NOMO-1 treated with DMSO at 0.1 percent for 48 hours (cell line): Measurements from ENCODE around the gene MMP17.
A peak's percentile ranks its signal among the peaks of the same experiment; 100 is the strongest.

ENCODE experiments used
- DNase-seq: peaks from one replicate; lab custom pipeline; 2025; ENCODE audit not compliant: unreplicated experiment; lab: John Stamatoyannopoulos, UW

Gene MMP17

GRCh38 chr12:131829791-131830334 lies 1.7 kb downstream of the MMP17 start:
- DNase-seq = no peak

- peak; percentile 59 for DNase-seq
Measured at GRCh38 chr12:131830335-131830913, 2.2 kb downstream of the MMP17 start.

GRCh38 chr12:131830914-131831571 lies 2.9 kb downstream of the MMP17 start:
- DNase-seq = no peak

- DNase-seq = no peak
Measured at GRCh38 chr12:131831635-131832041, 3.4 kb downstream of the MMP17 start.

- no peak for DNase-seq
Measured at GRCh38 chr12:131832321-131833231, 4.4 kb downstream of the MMP17 start.

- no peak for DNase-seq
Measured at GRCh38 chr12:131833288-131833895, 5.2 kb downstream of the MMP17 start.

- DNase-seq = no peak
Measured at GRCh38 chr12:131833896-131834641, 5.9 kb downstream of the MMP17 start.

GRCh38 chr12:131834798-131835615 lies 6.8 kb downstream of the MMP17 start:
- DNase-seq = no peak

GRCh38 chr12:131835616-131836171 lies 7.5 kb downstream of the MMP17 start:
- no peak for DNase-seq

- DNase-seq = no peak
Measured at GRCh38 chr12:131836193-131836592, 8.0 kb downstream of the MMP17 start.

- no peak for DNase-seq
Measured at GRCh38 chr12:131836714-131837397, 8.7 kb downstream of the MMP17 start.

GRCh38 chr12:131840643-131841416 lies 12.6 kb downstream of the MMP17 start:
- no peak for DNase-seq

GRCh38 chr12:131841547-131841946 lies 13.4 kb downstream of the MMP17 start:
- DNase-seq = no peak

- DNase-seq = no peak
Measured at GRCh38 chr12:131842169-131842568, 14.0 kb downstream of the MMP17 start.

- no peak for DNase-seq
Measured at GRCh38 chr12:131843527-131843926, 15.3 kb downstream of the MMP17 start.

GRCh38 chr12:131844140-131844539 lies 15.9 kb downstream of the MMP17 start:
- DNase-seq = no peak

- no peak for DNase-seq
Measured at GRCh38 chr12:131844656-131845055, 16.5 kb downstream of the MMP17 start.

- no peak for DNase-seq
Measured at GRCh38 chr12:131845121-131845520, 16.9 kb downstream of the MMP17 start.
